ENCODE results near the gene PARP3. TPM values are rescaled to one million over a fixed set of nuclear protein-coding genes. Genes with fewer than 3 reads are reported as not detected.
A peak's percentile ranks its signal among the peaks of the same experiment; 100 is the strongest.
"Not testable (repeated sequence)": the region's sequence is repeated elsewhere in the genome, so short reads cannot be mapped to it uniquely, and the experiment has no call there.

PARP3 gene
- total RNA-seq, 2 donors from 2014 or later = 10.9 to 21.4 TPM

GRCh38 chr3:51985063-51985462 is 42.9 kb downstream of the PARP3 start:
- peaks cover 19 to 31% of the 10 kb centered on the region in 2 donors for H3K4me1 ChIP-seq (ENCODE audit: control insufficient read depth in 1 of 2, low read depth in 2 of 2)
- DNase-seq (ENCODE audit: low spot score) = no peak
- no peak overlapping the region for H3K4me3 ChIP-seq
- ATAC-seq (ENCODE audit: insufficient number of reproducible peaks, low FRiP score, low read depth) = no peak
- TF ChIP-seq CTCF (IDR thresholded peaks at IDR 0.05) = no peak
- H3K27ac ChIP-seq = no peak overlapping the region
- H3K27me3 ChIP-seq (replicated peaks; ENCODE audit: insufficient read depth) = no peaks in the 10 kb centered on the region
- no peaks in the 10 kb centered on the region for H3K9me3 ChIP-seq
- H3K36me3 ChIP-seq = peaks cover 3% of the 10 kb centered on the region

- no peak for TF ChIP-seq CTCF (IDR thresholded peaks at IDR 0.05)
- Histone ChIP-seq H3K27ac (no peak overlapping the region), H3K4me3 (no peak overlapping the region), H3K27me3 (replicated peaks; ENCODE audit: insufficient read depth) (no peaks in the 10 kb centered on the region), H3K4me1 (ENCODE audit: control insufficient read depth in 1 of 2, low read depth in 2 of 2) (peaks cover 19 to 36% of the 10 kb centered on the region in 2 donors), H3K36me3 (peaks cover 3% of the 10 kb centered on the region), H3K9me3 (no peaks in the 10 kb centered on the region)
- ATAC-seq (ENCODE audit: insufficient number of reproducible peaks, low FRiP score, low read depth) (no peak), DNase-seq (ENCODE audit: low spot score) (no peak)
Measured at GRCh38 chr3:51986010-51986947, 44.1 kb downstream of the PARP3 start.

- Histone ChIP-seq H3K4me3 (no peak overlapping the region), H3K9me3 (no peaks in the 10 kb centered on the region), H3K27ac (no peak overlapping the region), H3K27me3 (replicated peaks; ENCODE audit: insufficient read depth) (no peaks in the 10 kb centered on the region), H3K36me3 (peaks cover 5% of the 10 kb centered on the region), H3K4me1 (ENCODE audit: control insufficient read depth in 1 of 2, low read depth in 2 of 2) (peaks cover 11 to 28% of the 10 kb centered on the region in 2 donors)
- no peak for ATAC-seq (ENCODE audit: insufficient number of reproducible peaks, low FRiP score, low read depth)
- TF ChIP-seq CTCF (IDR thresholded peaks at IDR 0.05) = no peak
- DNase-seq (ENCODE audit: low spot score) = no peak
Measured at GRCh38 chr3:51987568-51987967, 45.4 kb downstream of the PARP3 start.

GRCh38 chr3:51988286-51989146 is 46.4 kb downstream of the PARP3 start:
- H3K4me1 ChIP-seq (ENCODE audit: control insufficient read depth in 1 of 2, low read depth in 2 of 2) = peaks cover 11 to 25% of the 10 kb centered on the region in 2 donors
- TF ChIP-seq CTCF (IDR thresholded peaks at IDR 0.05) = no peak

GRCh38 chr3:51990501-51990971 is 48.4 kb downstream of the PARP3 start:
- Histone ChIP-seq H3K36me3 (peaks cover 25% of the 10 kb centered on the region), H3K4me1 (ENCODE audit: control insufficient read depth in 1 of 2, low read depth in 2 of 2) (peaks cover 16 to 33% of the 10 kb centered on the region in 2 donors), H3K27ac (peak overlapping the region; percentile 68 to 80)
- not testable (repeated sequence) for H3K27me3 ChIP-seq (replicated peaks; ENCODE audit: insufficient read depth); ATAC-seq (ENCODE audit: insufficient number of reproducible peaks, low FRiP score, low read depth); H3K4me3 ChIP-seq; DNase-seq (ENCODE audit: low spot score); H3K9me3 ChIP-seq

More at GRCh38 chr3:51988286-51989146, 46.4 kb downstream of the PARP3 start:
- H3K9me3 ChIP-seq = no peaks in the 10 kb centered on the region
- H3K4me3 ChIP-seq = no peak overlapping the region
- ATAC-seq (ENCODE audit: insufficient number of reproducible peaks, low FRiP score, low read depth) (no peak), DNase-seq (ENCODE audit: low spot score) (no peak)
- H3K27me3 ChIP-seq (replicated peaks; ENCODE audit: insufficient read depth) = no peaks in the 10 kb centered on the region
- H3K36me3 ChIP-seq = peaks cover 12% of the 10 kb centered on the region
- H3K27ac ChIP-seq = no peak overlapping the region
